Keratinocyte (primary cell): ENCODE measurements around the gene FUT6. TPM values are rescaled to one million over a fixed set of nuclear protein-coding genes. Genes with fewer than 3 reads are reported as not detected.

Experiments used
- DNase-seq: peaks from one replicate; pipeline ENCODE4 v3.0.0-alpha.2; 2011; ENCODE audit warnings: low read depth, missing footprints, low spot score
- FAIRE-seq: peaks from 2 replicates; lab custom pipeline; 2011; peaks lifted over from hg19 to GRCh38; lab: Jason Lieb, UNC
- H2AFZ ChIP-seq: 2 replicates; pipeline ENCODE4 v1.6.0; 2012; ENCODE audit warnings: low read length, control low read depth, inconsistent platforms; ENCODE audit not compliant: control insufficient read depth
- H3K27ac ChIP-seq: 2 replicates; pipeline ENCODE4 v1.5.1; 2011; ENCODE audit warnings: low read length; ENCODE audit not compliant: control insufficient read depth, insufficient read depth
- H3K27me3 ChIP-seq: 3 replicates; pipeline ENCODE4 v1.6.0; 2011; ENCODE audit warnings: low read length; ENCODE audit not compliant: control insufficient read depth, insufficient read depth; ENCODE audit errors: extremely low read depth
- H3K36me3 ChIP-seq, 2 experiments: 2 replicates in 1 of 2; 3 replicates in 1 of 2; pipeline ENCODE4 v1.5.1; 2011; ENCODE audit warnings: low read length in 2 of 2, mild to moderate bottlenecking in 1 of 2; ENCODE audit not compliant: control insufficient read depth in 2 of 2, insufficient read depth in 2 of 2; ENCODE audit errors: extremely low read depth in 1 of 2
- H3K4me1 ChIP-seq: 3 replicates; pipeline ENCODE4 v1.5.1; 2011; ENCODE audit warnings: low read length; ENCODE audit not compliant: control insufficient read depth, insufficient read depth; ENCODE audit errors: extremely low read depth
- H3K4me2 ChIP-seq: 3 replicates; pipeline ENCODE4 v1.6.0; 2011; ENCODE audit warnings: low read depth, low read length; ENCODE audit not compliant: control insufficient read depth, insufficient read depth; ENCODE audit errors: extremely low read depth
- H3K4me3 ChIP-seq, 3 experiments: fragments of 200-600 bp in 1 of 3; sonication (generic) in 1 of 3; 2 replicates in 2 of 3; 3 replicates in 1 of 3; pipeline ENCODE4 v1.5.1; 2011 to 2016; ENCODE audit warnings: low read length in 3 of 3, mild to moderate bottlenecking in 3 of 3, control low read depth in 2 of 3, inconsistent platforms in 1 of 3, low read depth in 1 of 3, mixed read lengths in 1 of 3, mixed run types in 1 of 3, moderate library complexity in 1 of 3; ENCODE audit not compliant: control insufficient read depth in 2 of 3, insufficient read depth in 2 of 3; ENCODE audit errors: extremely low read depth in 1 of 3
- H3K79me2 ChIP-seq: 2 replicates; pipeline ENCODE4 v1.6.0; 2012; ENCODE audit warnings: low read length; ENCODE audit not compliant: control insufficient read depth, insufficient read depth
- H3K9ac ChIP-seq: 3 replicates; pipeline ENCODE4 v1.6.0; 2011; ENCODE audit warnings: low read length; ENCODE audit not compliant: control insufficient read depth, insufficient read depth; ENCODE audit errors: extremely low read depth
- H3K9me1 ChIP-seq: 3 replicates; pipeline ENCODE4 v1.6.0; 2011; ENCODE audit warnings: low read length; ENCODE audit not compliant: control insufficient read depth, insufficient read depth; ENCODE audit errors: extremely low read depth
- H3K9me3 ChIP-seq: 2 replicates; pipeline ENCODE4 v1.5.1; 2012; ENCODE audit warnings: low read depth, low read length; ENCODE audit not compliant: control insufficient read depth
- H4K20me1 ChIP-seq: 3 replicates; pipeline ENCODE4 v1.6.0; 2011; ENCODE audit warnings: low read length; ENCODE audit not compliant: control insufficient read depth, insufficient read depth; ENCODE audit errors: extremely low read depth
- EZH2 ChIP-seq: IDR thresholded peaks from one replicate; pipeline ENCODE4 v1.6.1; 2012; ENCODE audit warnings: inconsistent platforms, mild to moderate bottlenecking, low read length, moderate library complexity
- dilution Hi-C: fragments of 300-500 bp; cut with MboI; formaldehyde crosslinking; loops from one replicate; pipeline ENCODE4 v1.7.0; 2020; ENCODE audit warnings: low sequenced_read_pairs; ENCODE audit not compliant: extremely low pct_ligation_motif_present
- polyA plus RNA-seq, 5 experiments: library from polyadenylated mRNA; depleted of rRNA in 3 of 5; stranded (reverse) in 3 of 5; stranded (forward) in 1 of 5; unstranded in 1 of 5; fragments of >200 nt; gene quantifications; 1 replicate in 1 of 5; 2 replicates in 3 of 5; 3 replicates in 1 of 5; pipeline versions ENCODE4 v1.2.1 to v1.2.3, GENCODE V29; 2011 to 2012; ENCODE audit warnings: missing spikeins in 2 of 5, low read depth in 1 of 5, low replicate concordance in 1 of 5
- TF ChIP-seq, protein P1 (sequence below), 3 experiments: IDR thresholded peaks in 1 of 3; conservative IDR thresholded peaks in 1 of 3; optimal IDR thresholded peaks in 1 of 3; 2 replicates in 2 of 3; 3 replicates in 1 of 3; pipeline versions ENCODE3 to v1.5.1; 2011; ENCODE audit warnings: low read length in 3 of 3, mild to moderate bottlenecking in 3 of 3, moderate library complexity in 2 of 3, control low read depth in 1 of 3, inconsistent platforms in 1 of 3; ENCODE audit not compliant: insufficient read depth in 2 of 3; ENCODE audit errors: extremely low read depth in 1 of 3

The FUT6 gene
- polyA plus RNA-seq, 1 donor (not counting 4 experiments of a cell fraction or from before 2014, with no cell fraction given), result not detected

GRCh38 chr19:5800361-5801270 lies 38.9 kb downstream of the FUT6 start:
- Histone ChIP-seq H3K9ac (no peak overlapping the region), H3K9me1 (no peaks in the 10 kb centered on the region), H3K79me2 (no peaks in the 10 kb centered on the region), H3K36me3 (no peaks in the 10 kb centered on the region), H3K4me3 (no peak overlapping the region), H3K27ac (no peak overlapping the region), H2AFZ (no peak overlapping the region), H3K4me1 (peaks cover 7% of the 10 kb centered on the region), H3K4me2 (no peak overlapping the region), H4K20me1 (no peaks in the 10 kb centered on the region), H3K27me3 (peaks cover 44% of the 10 kb centered on the region), H3K9me3 (no peaks in the 10 kb centered on the region)
- no peak for TF ChIP-seq EZH2
- TF ChIP-seq, protein P1, sequence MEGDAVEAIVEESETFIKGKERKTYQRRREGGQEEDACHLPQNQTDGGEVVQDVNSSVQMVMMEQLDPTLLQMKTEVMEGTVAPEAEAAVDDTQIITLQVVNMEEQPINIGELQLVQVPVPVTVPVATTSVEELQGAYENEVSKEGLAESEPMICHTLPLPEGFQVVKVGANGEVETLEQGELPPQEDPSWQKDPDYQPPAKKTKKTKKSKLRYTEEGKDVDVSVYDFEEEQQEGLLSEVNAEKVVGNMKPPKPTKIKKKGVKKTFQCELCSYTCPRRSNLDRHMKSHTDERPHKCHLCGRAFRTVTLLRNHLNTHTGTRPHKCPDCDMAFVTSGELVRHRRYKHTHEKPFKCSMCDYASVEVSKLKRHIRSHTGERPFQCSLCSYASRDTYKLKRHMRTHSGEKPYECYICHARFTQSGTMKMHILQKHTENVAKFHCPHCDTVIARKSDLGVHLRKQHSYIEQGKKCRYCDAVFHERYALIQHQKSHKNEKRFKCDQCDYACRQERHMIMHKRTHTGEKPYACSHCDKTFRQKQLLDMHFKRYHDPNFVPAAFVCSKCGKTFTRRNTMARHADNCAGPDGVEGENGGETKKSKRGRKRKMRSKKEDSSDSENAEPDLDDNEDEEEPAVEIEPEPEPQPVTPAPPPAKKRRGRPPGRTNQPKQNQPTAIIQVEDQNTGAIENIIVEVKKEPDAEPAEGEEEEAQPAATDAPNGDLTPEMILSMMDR (optimal IDR thresholded peaks at IDR 0.05 in 1 of 3, IDR thresholded peaks at IDR 0.05 in 1 of 3, conservative IDR thresholded peaks at IDR 0.05 in 1 of 3; ENCODE audit: extremely low read depth in 1 of 3, insufficient read depth in 2 of 3, low read length in 3 of 3), result no peak
- no peak for FAIRE-seq
- dilution Hi-C loops, result no loop called here
- no peak for DNase-seq

- Histone ChIP-seq H4K20me1 (no peaks in the 10 kb centered on the region), H3K27me3 (peaks cover 38% of the 10 kb centered on the region), H3K36me3 (no peaks in the 10 kb centered on the region), H3K4me1 (peaks cover 7% of the 10 kb centered on the region), H2AFZ (no peak overlapping the region), H3K9me3 (no peaks in the 10 kb centered on the region), H3K79me2 (no peaks in the 10 kb centered on the region), H3K9ac (no peak overlapping the region), H3K4me2 (no peak overlapping the region), H3K27ac (no peak overlapping the region), H3K9me1 (no peaks in the 10 kb centered on the region), H3K4me3 (no peak overlapping the region)
- TF ChIP-seq EZH2, result no peak
- TF ChIP-seq, protein P1 (optimal IDR thresholded peaks at IDR 0.05 in 1 of 3, IDR thresholded peaks at IDR 0.05 in 1 of 3, conservative IDR thresholded peaks at IDR 0.05 in 1 of 3; ENCODE audit: extremely low read depth in 1 of 3, insufficient read depth in 2 of 3, low read length in 3 of 3), result no peak
- DNase-seq (no peak), FAIRE-seq (no peak)
- dilution Hi-C loops, result no loop called here
Measured at GRCh38 chr19:5799247-5800241, 40.0 kb downstream of the FUT6 start.
